GM19467 (cell line): Measurements from ENCODE around the gene ALMS1.
"Not testable (repeated sequence)": the region's sequence is repeated elsewhere in the genome, so short reads cannot be mapped to it uniquely, and the experiment has no call there.

Experiments used
- ATAC-seq: cut with Tn5 transposase; IDR thresholded peaks from one replicate; pipeline ENCODE4 v1.9.1; 2021; ENCODE audit warnings: mild to moderate bottlenecking, moderate library complexity; ENCODE audit not compliant: unreplicated experiment

ALMS1 gene

DNA sequence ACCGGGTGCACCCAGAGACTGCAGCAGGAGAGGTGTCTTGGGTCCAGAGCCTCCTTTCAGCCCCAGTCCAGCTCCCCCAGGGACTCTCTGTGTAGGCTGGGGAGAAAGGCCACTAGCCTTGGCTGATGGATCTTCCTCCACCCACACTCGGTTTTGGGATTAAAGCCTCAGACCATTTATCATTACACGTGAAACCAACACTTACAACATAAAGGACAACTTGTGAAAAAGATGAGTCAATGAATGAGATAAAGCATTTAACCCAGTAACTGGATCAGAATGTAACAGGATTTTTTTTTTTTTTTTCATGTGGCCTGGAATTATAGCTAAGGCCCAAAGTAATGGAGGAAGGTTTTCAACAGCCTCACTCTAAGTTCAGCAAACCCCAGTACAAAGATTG, 224.5 kb downstream of the ALMS1 start:
- ATAC-seq = no peak

DNA sequence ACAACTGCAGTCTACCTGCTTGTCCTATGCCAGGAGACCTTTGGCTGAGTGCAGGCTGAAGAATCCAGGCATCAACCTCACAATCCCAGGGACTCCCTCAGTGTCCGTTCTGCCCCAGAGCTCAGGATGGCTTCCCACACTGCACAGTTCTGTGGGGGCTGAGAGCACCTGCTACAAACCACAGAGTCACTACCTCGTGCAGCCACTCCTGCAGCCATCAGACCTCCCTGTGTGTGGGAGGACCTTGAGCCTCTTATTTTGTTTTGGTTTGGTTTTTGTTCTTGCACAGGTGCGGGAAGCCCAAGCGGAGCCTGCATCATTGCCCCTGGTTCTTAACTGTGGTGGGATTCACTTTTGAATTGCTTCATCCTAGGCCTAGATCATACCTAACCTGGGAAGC, 225.6 kb downstream of the ALMS1 start:
- no peak for ATAC-seq

DNA sequence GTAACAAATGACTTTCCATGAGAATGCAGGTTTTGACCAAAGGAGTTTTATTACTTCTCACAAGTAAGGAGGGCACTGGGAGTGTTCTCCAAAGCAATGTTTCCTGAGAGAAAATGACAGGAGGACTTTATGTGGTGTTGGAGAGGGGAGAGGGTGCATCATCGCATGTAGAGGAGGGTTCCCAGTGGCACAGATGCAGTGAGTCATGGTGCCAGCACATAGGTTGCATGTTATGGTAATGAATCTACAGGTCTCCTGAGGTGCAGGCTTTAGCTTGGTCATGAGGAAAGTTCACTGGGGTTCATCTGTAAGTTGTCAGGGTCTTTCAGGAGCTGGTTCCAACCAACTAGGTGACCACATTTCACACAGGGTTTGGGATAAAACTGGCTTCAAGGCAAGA, 226.2 kb downstream of the ALMS1 start:
- no peak for ATAC-seq

DNA sequence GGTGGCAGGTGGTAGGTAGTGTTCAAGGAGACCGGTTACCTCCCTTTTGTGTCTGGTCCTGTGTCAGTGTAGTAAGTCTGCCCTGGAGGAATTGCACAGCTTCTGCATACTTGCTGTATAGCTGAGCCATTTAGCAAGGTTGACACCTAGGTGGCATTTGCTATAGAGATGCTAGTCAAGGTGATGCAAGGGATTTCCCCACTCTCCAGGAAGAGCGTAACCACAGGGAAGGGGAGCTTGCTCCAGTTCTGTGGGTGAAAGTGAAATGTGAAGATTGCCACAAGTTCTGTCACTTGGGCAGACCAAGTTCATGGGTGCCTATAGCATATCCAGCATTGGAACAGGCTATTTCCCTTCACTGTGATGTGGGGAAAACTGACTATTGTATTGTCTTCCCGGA, 228.5 kb downstream of the ALMS1 start:
- no peak for ATAC-seq

DNA sequence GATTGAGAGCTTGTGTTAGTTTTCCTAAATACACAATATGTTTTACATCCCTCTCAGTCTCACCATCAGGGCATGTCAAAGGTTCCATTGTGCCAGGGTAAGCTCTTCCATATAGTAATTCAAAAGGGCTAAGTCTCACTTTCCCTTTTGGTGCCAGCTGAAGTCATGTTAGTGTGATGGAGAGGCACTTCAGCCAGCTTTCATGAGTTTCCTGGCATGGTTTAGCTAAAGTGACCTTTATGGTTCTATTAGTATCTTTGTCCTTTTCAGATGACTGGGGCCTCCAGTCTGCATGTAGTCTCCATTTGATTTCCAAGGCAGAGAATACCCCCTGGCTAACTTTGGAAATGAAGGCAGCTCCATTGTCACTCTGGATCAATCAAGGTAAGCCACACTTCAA, 229.4 kb downstream of the ALMS1 start:
- ATAC-seq = no peak

DNA sequence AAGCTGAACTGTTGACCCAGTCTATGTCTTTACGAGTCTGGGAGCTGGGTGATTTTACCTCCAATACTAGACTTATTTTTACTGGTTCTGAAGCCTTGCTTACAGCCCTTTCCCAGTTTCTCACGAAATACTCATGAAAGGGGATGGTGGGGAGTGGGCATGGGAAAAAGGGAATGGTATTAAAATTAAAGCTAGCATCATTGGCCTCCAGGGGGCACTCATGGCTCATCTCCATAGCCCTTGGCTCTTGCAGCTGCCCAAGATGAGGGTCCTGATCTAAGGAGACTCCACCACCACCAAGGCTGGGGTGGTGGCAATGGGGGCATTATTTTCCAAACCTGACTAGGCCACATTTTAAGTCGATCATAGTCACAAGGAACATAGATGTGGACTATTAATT, 234.3 kb downstream of the ALMS1 start:
- not testable (repeated sequence) for ATAC-seq

DNA sequence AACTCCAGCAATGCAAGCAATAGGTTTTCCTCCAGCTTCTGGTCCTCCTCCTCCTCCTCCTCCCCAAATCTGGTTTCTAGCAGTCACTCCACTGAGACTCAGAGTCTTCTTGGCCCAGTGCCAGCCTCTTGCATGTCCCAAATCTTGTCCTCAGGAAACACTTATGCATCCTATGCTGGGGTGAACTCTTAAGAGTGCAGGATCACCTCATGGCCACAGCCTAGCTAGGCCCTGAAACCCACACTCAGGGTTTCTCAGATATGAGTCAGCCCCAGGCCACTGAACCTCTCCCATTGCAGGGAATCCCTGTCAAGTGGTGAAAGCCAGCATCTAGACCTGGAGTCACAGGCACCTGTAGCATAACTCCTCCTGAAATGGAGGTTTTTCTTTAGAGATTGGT, 238.4 kb downstream of the ALMS1 start:
- not testable (repeated sequence) for ATAC-seq

DNA sequence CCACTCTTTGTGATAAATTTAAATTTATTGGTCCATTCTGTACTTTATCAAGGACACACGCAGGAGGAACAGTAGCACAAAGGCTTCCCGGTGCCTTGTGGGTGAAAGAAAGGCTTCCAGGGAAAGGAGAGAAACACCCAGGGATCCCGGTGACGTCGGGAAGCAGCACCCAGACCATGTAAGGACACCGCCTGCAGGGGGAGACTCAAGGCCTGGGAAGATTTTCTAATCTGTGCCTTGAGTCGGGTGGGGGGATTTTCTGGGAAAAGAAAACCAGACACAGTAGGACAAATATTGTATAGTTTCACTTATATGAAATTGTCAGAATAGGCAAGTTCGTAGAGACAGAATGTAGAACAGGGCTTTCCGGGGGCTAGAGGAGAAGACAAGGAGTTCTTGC, 239.0 kb downstream of the ALMS1 start:
- ATAC-seq = not testable (repeated sequence)

DNA sequence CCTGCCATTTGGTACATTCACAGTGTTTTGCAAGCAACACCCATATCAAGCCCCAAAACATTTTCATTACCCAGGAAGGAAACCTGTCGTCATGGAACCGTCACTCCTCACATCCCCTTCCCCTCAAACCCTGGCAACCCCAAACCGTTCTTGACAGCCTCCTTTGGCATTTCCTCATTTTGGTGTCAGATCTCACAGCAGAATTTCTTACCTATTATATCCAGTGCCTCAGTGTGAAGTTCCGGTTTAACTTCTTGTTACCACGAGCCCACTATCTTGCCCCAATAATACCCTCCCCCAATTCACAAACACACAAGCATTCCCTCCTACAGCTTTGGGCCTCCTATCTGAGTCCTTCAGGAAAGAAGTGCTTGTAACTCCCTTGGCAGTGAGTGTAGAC, 240.6 kb downstream of the ALMS1 start:
- not testable (repeated sequence) for ATAC-seq

DNA sequence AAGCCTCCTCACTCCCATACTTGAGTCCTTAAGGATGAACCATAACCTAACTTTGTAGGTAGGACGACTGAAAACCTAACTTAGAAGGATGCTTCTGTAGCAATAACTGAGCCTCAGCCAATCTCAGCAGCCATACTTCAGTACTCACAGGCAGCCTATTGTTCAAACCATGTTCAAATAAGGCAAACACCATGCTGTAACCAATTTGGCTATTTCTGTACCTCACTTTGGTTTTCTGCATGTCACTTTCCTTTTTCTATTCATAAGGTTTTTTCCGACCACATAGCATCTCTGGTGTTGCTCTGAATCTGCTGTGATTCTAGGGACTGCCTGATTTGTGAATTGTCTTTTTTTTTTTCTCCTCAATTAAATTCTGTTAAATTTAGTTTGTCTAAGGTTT, 242.9 kb downstream of the ALMS1 start:
- ATAC-seq = not testable (repeated sequence)

DNA sequence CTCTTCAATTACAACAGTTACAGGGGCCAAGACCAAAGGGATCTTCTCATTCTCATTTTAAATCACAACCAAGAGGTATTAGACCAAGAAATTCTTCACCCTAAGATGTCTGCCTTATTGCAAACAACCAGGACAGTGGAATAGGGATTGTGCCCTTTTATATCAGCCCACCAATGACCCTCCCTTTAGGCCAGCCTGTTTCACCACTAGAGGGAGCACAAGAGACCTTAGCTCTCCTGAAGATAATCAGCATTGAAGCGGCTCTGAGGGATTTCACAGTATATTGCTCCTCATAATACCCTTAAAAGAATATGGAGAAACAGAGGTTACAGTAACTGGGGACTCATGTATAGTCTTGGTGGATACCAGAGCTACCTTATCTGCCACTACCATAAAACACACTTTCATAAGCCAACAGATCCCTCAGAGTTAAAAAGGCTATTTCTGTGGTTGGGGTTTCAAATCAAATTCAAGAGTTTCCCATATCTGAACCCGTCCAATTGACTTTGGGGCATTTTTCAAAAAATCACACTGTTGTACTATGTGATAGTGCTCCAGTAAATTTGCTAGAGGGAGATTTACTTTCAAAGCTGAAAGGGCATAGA, 245.1 kb downstream of the ALMS1 start:
- ATAC-seq = not testable (repeated sequence)

DNA sequence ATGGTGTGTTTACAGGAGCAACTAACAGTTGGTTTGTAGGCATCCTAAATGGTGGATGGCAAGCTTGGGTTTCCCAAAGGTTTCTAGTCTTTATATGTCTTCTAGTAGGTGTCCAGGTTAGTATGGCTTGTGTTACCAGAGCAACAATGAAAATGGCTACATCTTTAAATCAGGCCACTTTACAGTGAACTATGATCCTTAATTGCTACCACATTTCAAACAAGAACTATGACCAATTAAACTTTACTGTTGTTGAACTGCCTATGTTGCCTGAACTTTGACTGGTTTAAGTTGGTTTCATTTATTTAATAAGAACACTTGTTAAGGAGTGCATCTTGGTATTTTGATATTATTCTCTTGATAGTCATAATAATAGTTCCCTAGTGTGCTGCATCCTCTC, 251.3 kb downstream of the ALMS1 start:
- ATAC-seq = not testable (repeated sequence)

DNA sequence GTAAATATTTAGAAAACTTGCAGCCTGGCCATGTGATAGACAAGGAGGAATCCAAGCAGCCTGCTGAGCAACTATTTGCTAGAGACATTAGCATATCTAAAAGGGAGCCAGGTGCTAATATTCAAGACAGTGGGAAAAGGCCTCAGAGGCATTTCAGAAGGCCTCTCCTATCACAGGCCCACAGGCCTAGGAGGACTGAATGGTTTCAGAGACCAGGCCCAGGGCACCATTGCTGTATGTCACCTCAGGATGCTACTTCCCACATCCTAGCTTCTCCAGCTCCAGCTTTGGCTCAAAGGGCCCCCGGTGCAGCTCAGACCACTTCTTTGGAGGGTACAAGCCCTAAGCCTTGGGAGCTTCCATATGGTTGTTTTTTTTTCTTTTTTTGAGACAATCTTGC, 252.8 kb downstream of the ALMS1 start:
- no peak for ATAC-seq

DNA sequence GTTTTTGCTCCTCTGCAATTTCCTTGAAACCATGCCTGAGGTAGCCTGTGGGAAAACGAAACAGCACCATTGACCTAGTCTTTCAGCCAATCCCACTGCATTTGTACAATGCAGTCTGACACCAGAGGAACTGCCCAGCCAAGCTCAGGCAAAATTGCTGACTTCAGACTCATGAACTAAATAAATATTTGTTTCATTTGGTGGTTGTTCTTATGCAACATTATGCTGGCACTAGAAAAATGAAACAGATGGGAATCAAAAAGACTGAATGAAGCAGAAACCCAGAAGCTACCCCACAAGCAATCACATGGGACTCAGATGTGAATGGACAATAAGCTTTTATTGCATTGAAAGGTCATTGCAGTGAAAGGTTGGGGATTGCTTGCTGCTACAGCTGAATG, 254.9 kb downstream of the ALMS1 start:
- no peak for ATAC-seq

DNA sequence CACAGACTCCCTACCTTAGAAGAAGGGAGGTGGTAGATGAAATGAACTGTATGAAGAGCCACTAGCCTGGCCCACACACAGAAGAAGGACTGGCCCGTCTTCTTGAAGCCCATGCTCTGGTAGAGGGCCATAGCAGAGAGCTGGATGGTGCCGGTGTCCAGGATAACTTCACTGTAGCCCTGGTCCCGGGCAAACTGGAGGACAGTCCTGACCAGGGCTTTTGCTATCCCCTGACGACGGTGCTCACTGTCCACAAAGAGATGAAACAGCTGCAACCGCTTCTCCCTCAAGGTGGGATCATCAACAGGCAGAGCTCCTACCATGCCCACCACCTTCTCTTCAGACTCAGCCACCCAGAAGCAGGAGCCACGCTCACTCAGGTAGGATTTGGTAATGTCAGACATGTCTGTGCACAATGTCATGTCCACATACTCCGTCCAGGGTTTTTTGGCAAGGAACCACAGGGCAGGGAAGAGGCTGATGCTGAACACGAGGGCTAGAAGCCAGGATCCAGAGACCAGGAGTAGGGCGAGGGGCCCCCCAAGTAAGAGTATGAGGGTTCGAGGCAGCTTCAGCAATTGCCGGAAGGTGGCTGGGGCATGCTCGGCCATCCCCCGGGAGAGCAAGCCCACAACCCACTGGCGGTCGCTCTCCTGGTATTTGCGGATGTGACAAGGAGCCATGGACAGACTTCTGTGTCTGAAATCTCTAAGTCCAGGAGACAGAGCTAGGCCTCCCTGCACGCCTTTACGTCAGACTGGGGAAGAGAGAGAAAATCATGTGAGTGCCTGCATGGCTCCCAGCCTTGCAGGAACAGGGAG, 255.5 kb downstream of the ALMS1 start:
- no peak for ATAC-seq

DNA sequence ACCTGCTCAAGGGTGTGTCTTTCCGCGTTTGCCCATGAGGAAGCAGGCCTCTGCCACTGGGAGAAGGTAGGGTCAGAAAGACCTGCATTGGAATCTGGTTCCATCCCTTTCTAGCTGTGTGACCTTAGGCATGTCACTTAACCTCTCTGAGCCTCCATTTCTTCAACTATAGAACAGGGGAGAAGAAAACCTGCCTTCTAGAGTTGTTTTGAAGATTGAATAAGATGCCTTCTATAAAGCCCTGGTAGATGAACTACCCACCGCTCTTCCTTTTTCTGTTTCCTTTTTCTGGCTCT, 256.1 kb downstream of the ALMS1 start:
- no peak for ATAC-seq

DNA sequence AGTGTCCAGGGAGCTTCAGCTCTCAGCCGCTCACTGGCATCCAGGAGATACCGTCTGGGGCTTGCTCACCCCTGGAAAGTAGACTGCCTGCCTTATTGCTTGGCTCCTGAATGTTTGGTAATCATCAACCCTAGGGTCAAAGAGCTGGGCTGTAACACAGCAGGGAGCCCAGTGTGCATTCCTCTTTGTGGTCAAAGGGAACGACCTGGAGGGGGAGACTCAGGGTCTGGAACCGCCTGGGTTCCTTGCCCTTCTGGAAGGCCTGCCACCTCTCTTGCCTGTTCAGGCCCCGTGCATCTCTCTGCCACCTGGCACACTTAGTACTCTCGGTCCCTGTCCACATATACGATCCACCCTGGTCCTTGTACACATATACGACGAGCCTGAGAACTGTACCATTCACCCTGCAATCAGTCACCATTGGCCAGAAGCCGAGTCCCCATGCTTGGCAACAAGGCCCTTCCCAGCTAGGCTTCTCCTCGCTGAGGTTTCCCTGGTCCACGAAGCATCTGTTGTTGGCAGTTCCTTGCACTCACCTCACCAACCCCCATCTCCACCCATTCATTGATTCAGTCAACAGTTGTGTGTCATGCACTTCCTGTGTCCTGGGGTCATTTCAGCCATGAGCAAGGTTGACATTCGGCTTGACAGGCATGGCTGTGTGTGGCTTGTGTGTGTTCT, 256.8 kb downstream of the ALMS1 start, which contains the start of gene NAT8:
Gene NAT8 (minus strand): TSS at position 85 of the 681 bp plus-strand sequence. CDS start 794 bp downstream, outside the sequence.
- ATAC-seq = no peak

DNA sequence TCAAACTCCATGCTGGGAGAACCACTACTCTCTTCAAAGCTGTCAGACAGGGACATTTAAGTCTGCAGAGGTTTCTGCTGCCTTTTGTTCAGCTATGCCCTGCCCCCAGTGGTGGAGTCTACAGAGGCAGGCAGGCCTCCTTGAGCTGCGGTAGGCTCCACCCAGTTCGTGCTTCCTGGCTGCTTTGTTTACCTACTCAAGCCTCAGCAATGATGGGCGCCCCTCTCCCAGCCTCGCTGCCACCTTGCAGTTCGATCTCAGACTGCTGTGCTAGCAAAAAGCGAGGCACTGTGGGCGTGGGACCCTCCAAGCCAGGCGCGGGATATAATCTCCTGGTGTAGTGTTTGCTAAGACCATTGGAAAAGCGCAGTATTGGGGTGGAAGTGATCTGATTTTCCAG, 262.1 kb downstream of the ALMS1 start:
- ATAC-seq = not testable (repeated sequence)

DNA sequence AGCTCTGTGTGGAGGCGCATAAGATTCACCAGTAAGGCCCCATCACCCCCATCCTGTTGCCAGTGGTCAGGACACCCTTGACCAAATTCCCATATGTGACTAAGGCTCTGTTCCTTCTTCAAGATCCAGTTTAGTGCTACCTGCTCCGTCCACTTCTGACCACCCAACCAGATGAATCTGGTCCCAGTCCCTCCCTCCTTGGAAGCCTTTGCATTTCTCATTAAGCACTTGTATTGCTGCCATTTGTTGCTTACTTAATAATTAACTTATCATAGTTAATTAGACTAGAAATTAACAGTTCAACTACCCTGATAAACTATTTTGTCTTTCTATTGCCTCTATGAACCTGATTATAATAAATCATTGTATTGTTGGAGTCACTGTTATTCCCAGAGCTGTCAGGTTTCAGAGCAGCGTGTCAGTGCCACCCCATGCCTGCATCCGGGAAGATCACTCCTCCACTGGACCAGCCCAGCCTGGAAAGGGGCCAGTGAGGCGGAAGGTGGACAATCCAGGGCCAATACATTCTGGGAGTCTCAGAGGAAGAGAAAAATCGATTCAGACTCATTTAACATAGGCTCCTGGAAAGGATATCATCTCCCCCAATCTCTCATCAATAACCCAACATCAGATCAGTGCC, 266.1 kb downstream of the ALMS1 start:
- no peak for ATAC-seq

DNA sequence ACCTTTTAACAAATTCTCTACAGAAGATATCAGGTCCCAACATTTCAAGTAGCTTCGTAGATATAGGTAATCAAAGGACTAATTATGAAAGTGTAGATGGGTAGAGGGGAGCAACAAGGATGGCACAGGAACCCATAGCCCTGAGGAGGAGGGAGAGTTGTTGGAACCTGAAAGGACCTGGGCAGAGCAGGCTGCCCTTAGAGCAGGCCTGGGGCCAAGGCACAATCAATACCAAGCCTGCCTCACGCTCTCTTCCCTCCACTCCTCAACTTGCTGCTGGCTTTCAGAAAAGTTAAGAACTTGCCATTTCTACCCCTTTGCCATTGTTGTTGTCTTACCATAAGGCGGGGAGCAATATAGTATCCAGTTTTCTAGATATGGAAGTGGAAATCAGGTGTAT, 266.7 kb downstream of the ALMS1 start:
- ATAC-seq = no peak

DNA sequence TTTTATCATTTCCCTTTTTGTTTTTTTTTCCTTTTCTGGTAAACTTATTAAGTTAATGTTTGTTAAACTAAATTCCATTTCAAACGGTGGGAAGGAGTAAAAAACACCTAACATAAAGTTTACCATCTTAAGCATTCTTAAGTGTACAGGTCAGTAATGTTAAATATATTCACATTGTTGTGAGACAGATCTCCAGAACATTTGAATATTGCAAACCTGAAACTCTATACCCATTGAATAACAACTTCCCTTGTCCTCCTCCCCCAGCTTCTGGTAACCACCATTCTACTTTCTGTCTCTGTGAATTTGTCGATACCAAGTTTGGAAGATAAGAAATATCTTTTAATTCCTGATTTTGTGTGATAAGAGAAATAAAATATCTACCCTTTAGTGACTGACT, 268.5 kb downstream of the ALMS1 start:
- no peak for ATAC-seq
